ENCODE measurements around the gene RPLP1.

RPLP1 gene

DNA sequence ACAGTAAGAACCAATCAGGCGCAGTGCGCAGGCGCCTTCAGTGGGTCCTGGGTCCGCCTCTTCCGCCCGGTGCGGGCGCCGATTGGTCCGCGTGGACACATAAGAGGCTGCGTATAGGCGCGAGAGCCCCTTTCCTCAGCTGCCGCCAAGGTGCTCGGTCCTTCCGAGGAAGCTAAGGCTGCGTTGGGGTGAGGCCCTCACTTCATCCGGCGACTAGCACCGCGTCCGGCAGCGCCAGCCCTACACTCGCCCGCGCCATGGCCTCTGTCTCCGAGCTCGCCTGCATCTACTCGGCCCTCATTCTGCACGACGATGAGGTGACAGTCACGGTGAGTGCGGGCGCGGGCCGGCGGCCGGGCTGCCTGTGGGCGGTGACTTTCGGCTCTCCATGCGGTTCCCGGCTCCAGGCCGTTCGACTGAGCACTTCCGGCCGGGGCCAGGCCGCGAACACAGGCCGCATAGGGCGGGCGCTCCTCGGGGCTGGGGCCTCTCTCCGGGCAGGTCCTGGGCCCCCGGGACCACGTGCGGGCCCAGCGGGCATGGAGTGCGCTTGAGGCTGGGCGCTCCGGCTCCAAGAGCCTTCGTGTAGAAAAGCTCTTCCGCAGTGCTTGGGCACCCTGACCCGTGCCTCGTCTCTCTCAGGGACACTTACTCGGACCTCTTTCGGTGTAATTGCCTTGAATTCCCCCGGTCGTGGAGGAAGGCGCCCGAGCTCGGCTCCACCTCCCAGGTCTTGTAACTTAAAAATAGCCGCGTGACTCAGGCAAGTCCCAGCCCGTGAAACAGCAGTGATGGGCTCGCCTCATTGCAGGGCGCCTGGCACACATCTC, at the start of gene RPLP1:
RPLP1 (plus strand) TSS at position 127 of the 830 bp plus-strand sequence; CDS start at position 258, 131 bp downstream.
- peak; percentile 99 for DNase-seq (ENCODE audit: low spot score)

DNA sequence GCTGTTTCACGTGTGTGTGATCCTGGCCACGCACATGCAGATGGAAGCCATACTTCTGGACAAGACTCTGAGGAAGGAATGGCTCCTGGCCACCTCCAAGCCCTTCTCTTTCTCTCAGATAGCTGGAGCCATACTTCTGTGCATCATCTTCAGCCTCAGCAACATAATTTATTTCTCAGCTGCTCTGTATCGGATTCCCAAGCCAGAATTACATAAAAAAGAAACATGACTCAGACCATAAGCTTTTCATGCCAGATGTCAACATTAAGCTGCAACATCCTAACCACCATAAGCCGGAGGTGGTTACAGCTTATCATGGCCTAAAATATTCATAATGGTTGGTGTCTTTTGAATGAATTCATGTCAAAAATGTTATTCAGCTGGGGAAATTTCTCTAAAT, 49.0 kb upstream of the RPLP1 start:
- DNase-seq (ENCODE audit: low spot score) = peak; percentile 84

GRCh38 chr15:69405110-69405509, 47.5 kb upstream of the RPLP1 start:
- no peak for DNase-seq (ENCODE audit: low spot score)

DNA sequence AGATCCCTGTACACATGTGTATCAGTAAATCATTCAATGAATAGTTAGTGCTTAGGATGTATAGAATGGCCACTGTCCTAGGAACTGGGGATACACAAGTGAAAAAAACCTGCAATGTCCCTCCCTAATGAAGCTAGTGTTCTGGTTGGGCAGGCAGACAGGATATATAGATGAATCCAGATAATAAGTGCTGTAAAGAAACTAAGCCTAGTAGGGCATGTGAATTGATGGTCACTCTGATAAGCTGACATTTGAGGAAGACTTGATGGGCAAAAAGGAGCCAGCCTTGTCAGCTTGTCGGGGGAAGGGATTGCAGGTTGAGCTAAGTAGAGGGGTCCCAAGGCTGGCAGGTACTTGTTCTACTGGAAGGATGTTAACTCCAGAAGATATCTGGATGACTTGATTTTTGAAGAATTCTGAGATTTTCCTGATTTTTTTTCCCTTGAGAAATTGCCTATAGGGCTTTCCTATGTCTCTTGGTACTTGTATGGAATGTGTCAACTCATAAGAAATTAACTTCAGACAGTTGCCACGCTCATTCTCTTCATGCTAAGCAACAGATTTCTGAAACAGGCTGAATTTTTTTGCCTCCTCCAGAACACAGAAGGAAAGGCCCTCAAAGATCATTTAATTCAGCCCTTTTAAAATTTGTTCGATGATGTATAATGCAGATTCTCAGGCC, 44.8 kb upstream of the RPLP1 start:
- no peak for DNase-seq (ENCODE audit: low spot score)

DNA sequence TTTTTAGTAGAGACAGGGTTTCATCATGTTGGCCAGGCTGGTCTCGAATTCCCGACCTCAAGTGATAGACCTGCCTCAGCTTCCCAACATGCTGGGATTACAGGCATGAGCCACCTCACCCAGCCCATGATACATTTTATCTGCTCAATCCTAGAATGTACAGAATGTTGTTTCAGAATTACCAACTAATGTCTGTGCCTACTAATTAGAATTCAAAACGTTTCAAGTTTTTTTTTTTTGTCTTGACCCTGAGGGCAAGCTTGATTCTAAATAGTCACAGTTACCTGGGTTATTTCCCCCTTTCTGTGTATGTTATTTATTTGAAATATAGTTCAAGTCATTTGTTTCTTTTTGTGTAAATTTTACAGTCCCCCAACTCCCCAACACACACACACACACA, 43.8 kb upstream of the RPLP1 start:
- DNase-seq (ENCODE audit: low spot score) = no peak

DNA sequence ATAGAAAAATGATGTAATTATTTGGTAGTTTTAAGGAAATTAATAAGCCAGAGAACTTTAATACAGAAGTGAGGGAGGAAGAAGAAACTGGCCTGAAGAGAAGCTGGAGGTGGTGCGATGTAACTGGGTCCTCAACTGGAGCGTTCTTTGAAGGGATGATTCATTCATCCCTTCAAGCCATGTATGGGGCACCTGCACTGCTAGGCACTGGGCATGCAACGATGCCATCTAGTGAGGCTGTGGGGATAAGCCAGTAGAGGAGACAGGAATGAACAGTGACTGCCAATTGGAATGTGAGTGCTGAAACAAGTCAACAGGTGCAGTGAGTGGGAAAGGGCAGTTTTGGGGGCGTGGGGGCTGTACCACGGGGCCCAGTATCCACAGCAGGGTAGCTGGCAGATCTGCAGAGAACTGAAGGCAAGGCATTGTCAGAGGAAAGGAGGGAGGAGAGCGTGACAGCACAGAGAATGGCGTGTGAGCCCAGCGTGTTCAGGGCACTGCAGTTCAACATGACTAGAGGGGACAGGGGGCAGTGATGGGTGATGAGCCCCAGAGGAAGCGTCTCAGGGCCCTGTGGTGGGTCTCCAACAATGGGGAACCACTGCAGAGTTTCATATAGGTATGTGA, 42.3 kb upstream of the RPLP1 start:
- peak; percentile 27 for DNase-seq (ENCODE audit: low spot score)

DNA sequence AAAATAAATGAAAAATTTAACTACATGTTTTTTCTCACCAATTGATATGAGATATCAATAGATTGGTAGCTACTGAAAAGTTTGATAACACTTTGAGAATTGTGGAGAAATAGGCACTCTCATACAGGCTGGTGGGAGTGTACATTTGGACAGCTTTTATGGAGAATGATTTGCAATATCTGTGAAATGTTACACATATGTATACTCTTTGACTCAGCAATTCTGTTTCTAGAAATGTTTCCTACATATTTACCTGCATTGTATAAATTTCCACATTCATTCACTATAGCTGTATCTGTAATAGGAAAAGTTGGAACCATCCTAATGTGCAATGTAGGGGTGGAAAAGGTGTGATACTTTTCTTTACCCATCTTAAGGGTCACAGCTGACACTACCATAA, 40.3 kb upstream of the RPLP1 start:
- DNase-seq (ENCODE audit: low spot score) = no peak

GRCh38 chr15:69412701-69413100, 39.9 kb upstream of the RPLP1 start:
- DNase-seq (ENCODE audit: low spot score) = no peak

DNA sequence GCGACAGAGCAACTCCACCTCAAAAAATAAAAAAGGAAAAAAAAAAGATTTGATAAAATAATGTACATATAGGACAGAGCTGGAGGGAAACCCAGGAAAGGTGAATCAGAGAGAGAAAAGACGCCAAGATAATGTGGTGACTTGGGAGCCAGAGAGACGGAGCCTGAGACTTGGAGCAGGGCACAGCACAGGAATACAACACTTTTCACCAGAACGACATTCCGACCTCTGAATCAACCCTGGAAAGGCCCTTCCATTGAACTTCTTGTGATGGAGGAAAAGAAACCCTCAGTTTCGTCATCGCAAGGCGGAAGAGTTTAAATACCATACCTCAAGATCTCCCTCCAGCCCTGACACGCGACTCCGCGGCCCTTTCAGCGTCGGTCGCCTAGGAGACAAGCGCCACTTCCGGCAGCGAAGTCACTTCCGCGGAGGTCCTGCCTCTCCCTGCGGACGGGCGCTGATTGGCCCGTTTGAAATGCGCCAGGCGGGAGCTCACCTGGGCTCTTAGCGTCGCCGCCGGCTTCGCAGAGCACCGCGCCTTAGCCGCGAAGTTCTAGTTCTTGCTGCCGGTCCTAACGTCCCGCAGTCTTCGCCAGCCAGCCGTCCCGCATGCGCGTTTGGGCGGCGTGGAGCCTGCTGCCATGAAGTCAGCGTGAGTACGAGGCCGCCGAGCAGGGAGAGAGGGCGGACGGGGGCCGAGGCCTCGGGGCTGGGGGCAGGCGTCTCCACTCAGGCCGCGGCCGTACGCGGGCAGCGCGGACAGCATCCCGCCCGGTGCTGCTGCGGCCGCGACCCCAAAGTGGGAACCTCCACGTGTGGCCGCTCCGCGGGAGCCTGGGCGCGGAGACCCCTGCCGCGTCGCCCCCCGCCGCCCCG, 38.6 kb upstream of the RPLP1 start, which contains the start of gene KIF23:
KIF23 (plus strand) TSS at position 528 of the 879 bp plus-strand sequence; CDS start at position 645, 117 bp downstream.
- peak; percentile 97 for DNase-seq (ENCODE audit: low spot score)

DNA sequence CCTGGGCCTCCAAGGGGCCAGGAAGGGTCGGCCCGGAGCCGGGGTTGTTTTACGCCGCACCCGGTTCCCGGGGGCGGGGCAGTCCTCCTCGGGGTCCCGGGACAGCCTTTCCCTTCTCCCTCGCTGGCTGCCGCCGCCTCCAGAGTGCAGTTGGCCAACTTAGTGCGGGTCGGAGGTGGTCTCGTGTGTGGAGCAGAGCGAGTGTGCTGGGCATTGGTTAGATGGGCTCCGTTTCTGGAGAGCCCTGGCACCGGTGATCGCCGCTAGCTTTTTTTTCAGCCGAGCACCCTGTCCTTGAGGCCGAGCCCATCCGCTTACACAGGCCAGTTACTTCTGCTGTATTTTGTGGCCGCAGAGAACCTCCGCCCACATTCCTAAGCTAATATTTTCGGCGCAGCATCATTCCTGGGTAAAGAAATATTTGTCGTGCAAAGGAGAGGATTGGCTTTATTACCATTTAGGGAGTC, 37.9 kb upstream of the RPLP1 start:
- peak; percentile 87 for DNase-seq (ENCODE audit: low spot score)

DNA sequence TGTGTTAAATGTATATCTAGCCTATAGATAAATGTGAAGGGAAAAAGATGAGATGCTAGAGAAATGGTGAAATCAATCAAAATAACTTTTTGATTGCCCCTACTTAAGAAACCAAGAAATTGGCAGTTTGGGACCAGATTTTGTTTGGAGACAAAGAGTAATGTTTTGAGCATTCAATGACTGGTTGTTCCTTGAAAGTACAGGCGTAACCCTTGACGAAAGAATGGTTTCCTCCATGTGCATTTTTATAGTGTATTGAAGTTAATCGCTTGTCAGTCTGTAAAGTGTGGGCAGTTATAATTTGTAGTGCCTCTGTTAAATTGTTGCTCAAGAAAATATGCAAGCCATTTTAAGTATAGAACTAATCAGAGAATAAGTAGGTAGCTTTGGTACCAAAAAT, 37.2 kb upstream of the RPLP1 start:
- no peak for DNase-seq (ENCODE audit: low spot score)

DNA sequence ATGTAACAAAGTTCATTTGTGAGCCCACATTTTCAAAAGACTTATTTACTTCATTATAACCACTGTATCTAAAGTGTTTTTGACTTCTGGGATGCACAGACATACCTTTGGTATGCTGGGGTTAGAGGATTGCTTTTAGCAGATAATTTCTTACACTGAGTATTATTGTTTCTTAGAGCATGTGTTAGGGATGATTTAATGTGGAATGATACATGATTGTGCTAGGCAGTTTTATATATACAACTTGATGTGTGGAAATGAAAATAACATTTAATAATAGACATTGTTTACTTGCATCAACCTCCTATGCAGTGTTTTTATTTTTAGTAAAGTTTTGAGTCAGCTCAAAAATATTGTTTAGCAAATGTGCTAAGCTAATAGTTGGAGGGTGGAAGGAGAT, 35.0 kb upstream of the RPLP1 start:
- DNase-seq (ENCODE audit: low spot score) = no peak

DNA sequence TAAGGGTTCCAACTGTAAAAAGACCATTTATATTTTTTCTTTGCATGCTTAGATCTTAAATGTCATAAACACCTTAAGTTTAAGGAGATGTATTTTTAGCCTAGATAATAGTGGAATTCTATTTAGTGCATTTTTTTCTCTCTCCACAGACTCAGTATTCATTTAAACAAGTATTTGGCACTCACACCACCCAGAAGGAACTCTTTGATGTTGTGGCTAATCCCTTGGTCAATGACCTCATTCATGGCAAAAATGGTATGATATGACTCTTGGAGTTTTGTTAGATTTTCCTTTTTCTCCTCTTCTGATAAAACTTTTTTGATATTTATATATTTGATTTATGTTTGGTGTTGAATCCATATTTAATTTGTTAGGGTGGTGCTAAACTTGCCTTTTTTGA, 31.1 kb upstream of the RPLP1 start:
- DNase-seq (ENCODE audit: low spot score) = peak; percentile 37

GRCh38 chr15:69422336-69422895, 30.2 kb upstream of the RPLP1 start:
- no peak for DNase-seq (ENCODE audit: low spot score)

GRCh38 chr15:69424001-69424400, 28.6 kb upstream of the RPLP1 start:
- DNase-seq (ENCODE audit: low spot score) = no peak

DNA sequence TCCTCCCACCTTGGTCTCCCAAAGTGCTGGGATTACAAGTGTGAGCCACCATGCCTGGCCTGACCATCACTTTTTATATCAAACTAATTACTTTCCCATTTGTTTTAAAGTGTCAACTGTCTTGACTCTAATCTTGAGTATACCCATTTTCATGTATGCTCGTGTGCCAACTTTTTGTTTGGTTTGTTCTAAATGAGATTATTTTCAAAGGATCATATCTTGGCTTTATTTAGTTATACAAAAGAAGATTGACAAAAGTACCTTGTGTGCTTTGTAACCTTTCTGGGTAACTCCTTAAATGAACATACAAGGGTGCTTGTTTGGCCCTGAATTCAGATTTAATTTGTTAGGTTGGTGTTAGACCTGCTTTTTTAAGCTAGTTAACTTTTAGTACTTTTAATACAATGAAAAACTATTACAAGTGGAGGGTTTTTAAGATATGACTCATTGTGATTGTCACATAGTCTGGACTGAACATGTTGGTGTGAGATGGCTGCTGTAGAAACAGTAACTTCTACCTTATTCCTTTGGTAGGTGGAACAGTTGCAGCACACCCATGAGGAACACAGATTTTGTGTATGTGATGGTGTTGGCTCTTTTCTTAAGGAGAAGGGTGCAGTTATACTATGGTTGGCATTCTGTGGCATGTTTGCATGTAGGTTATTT, 27.7 kb upstream of the RPLP1 start:
- no peak for DNase-seq (ENCODE audit: low spot score)

DNA sequence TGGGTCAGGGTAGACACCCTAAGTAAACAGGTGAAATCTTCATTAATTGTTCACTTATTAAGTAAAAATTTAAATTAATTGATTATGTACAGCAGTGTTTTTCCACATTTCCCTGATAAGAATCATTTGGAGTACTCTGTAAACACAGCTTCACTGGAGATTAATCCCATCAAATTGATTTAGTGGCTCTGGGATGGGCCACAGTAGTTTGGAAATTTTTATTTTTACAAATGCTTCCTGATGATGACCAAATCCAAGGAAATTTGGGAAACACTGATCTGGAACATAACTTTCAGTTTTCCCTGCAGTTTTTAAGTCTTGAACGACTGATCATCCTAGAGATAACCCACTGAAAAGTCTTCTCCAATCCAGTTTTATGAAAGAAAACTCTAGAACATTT, 18.8 kb upstream of the RPLP1 start:
- no peak for DNase-seq (ENCODE audit: low spot score)

GRCh38 chr15:69434238-69434637, 18.4 kb upstream of the RPLP1 start:
- no peak for DNase-seq (ENCODE audit: low spot score)

GRCh38 chr15:69434679-69435078, 17.9 kb upstream of the RPLP1 start:
- no peak for DNase-seq (ENCODE audit: low spot score)

DNA sequence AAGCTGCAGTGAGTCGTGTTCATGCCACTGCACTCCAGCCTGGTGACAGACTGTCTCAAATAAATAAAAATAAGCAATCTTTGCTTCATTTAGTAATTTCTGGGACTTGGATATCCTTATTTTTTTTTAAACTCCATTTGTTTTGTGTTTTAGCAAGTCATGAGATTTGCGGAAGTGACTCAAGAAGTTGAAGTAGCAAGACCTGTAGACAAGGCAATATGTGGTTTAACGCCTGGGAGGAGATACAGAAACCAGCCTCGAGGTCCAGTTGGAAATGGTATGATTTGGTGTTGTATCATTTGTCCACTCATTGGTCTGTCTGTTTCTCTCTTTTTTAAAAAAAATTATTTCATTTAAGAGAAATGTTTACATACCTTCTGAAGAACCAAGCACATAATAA, 16.6 kb upstream of the RPLP1 start:
- DNase-seq (ENCODE audit: low spot score) = no peak

- no peak for DNase-seq (ENCODE audit: low spot score)
Measured at GRCh38 chr15:69436951-69437350, 15.7 kb upstream of the RPLP1 start.

All from AG08395 (cell line).